Mammary epithelial cell (primary cell): ENCODE measurements around the gene KDM8.

Source experiments
- CTCF ChIP-seq, 2 donors: IDR thresholded peaks in 1 of 2; conservative IDR thresholded peaks in 1 of 2; 2 replicates each; pipeline ENCODE4 v1.5.1; 2011 to 2012; ENCODE audit warnings: inconsistent platforms in 2 of 2, low read length in 2 of 2, mild to moderate bottlenecking in 2 of 2, control low read depth in 1 of 2, low read depth in 1 of 2; ENCODE audit not compliant: insufficient read depth in 1 of 2; ENCODE audit errors: extremely low read depth in 1 of 2
- EZH2 ChIP-seq: IDR thresholded peaks from 2 replicates; pipeline ENCODE4 v1.6.1; 2012; ENCODE audit warnings: low read length, inconsistent platforms, borderline replicate concordance

- no peak for TF ChIP-seq CTCF (conservative IDR thresholded peaks at IDR 0.05 in 1 of 2, IDR thresholded peaks at IDR 0.05 in 1 of 2; ENCODE audit: extremely low read depth in 1 of 2, insufficient read depth in 1 of 2, low read depth in 1 of 2, low read length in 2 of 2)
- TF ChIP-seq EZH2: no peak
These were observed 34.5 kb upstream of the KDM8 start for GRCh38 chr16:27168790-27169189.
